SJSA1 (cell line): ENCODE measurements around the gene RERE. TPM values are rescaled to one million over a fixed set of nuclear protein-coding genes. Genes with fewer than 3 reads are reported as not detected.

ENCODE experiments used
- DNase-seq, 2 experiments: peaks; one replicate each; pipeline ENCODE4 v3.0.0-alpha.2; 2015 to 2020; ENCODE audit warnings: low spot score in 2 of 2, low read depth in 1 of 2
- H3K27ac ChIP-seq: fragments of 250-450 bp; sonication (Bioruptor Pico); 2 replicates; pipeline ENCODE4 v1.5.1; 2020; ENCODE audit warnings: mild to moderate bottlenecking, moderate library complexity
- H3K27me3 ChIP-seq: fragments of 250-450 bp; sonication (Bioruptor Pico); replicated peaks from 2 replicates; pipeline ENCODE4 v1.5.1; 2020; ENCODE audit warnings: mild to moderate bottlenecking, moderate library complexity
- H3K36me3 ChIP-seq: fragments of 250-450 bp; sonication (Bioruptor Pico); 2 replicates; pipeline ENCODE4 v1.5.1; 2020; ENCODE audit warnings: mild to moderate bottlenecking
- H3K4me1 ChIP-seq: fragments of 250-450 bp; sonication (Bioruptor Pico); replicated peaks from 2 replicates; pipeline ENCODE4 v1.6.1; 2021; ENCODE audit warnings: mild to moderate bottlenecking
- H3K4me3 ChIP-seq: fragments of 250-450 bp; sonication (Bioruptor Pico); 2 replicates; pipeline ENCODE4 v1.5.1; 2020; ENCODE audit warnings: mild to moderate bottlenecking
- H3K9me3 ChIP-seq: fragments of 250-450 bp; sonication (Bioruptor Pico); replicated peaks from 2 replicates; pipeline ENCODE4 v1.5.1; 2020; ENCODE audit warnings: mild to moderate bottlenecking
- total RNA-seq: library from RNA; depleted of rRNA; stranded (reverse); fragments of >200 nt; shearing (Covaris generic); gene quantifications from 2 replicates; pipeline ENCODE4 v1.2.3, GENCODE V29; 2014

RERE gene
- total RNA-seq, 1 experiment from 2014 or later: 15.7 TPM

- no peak for DNase-seq
- Histone ChIP-seq H3K4me3 (no peak overlapping the region), H3K4me1 (no peaks in the 10 kb centered on the region), H3K27ac (no peak overlapping the region), H3K27me3 (no peaks in the 10 kb centered on the region), H3K9me3 (no peaks in the 10 kb centered on the region), H3K36me3 (no peaks in the 10 kb centered on the region)
These were observed 341.4 kb downstream of the RERE start for GRCh38 chr1:8476006-8476405.

GRCh38 chr1:8474369-8474768 lies 343.1 kb downstream of the RERE start:
- Histone ChIP-seq H3K36me3 (no peaks in the 10 kb centered on the region), H3K27ac (no peak overlapping the region), H3K4me1 (no peaks in the 10 kb centered on the region), H3K9me3 (no peaks in the 10 kb centered on the region), H3K4me3 (no peak overlapping the region), H3K27me3 (no peaks in the 10 kb centered on the region)
- DNase-seq: no peak

GRCh38 chr1:8473891-8474300 lies 343.5 kb downstream of the RERE start:
- no peaks in the 10 kb centered on the region for H3K27me3 ChIP-seq
- no peaks in the 10 kb centered on the region for H3K36me3 ChIP-seq
- no peaks in the 10 kb centered on the region for H3K4me1 ChIP-seq
- no peak for DNase-seq
- H3K4me3 ChIP-seq: no peak overlapping the region
- H3K27ac ChIP-seq: no peak overlapping the region
- no peaks in the 10 kb centered on the region for H3K9me3 ChIP-seq

GRCh38 chr1:8473121-8473875 lies 344.1 kb downstream of the RERE start:
- Histone ChIP-seq H3K4me1 (no peaks in the 10 kb centered on the region), H3K27me3 (no peaks in the 10 kb centered on the region), H3K27ac (no peak overlapping the region), H3K36me3 (no peaks in the 10 kb centered on the region), H3K4me3 (no peak overlapping the region), H3K9me3 (no peaks in the 10 kb centered on the region)
- no peak for DNase-seq

GRCh38 chr1:8472668-8473067 lies 344.8 kb downstream of the RERE start:
- DNase-seq: no peak
- H3K4me3 ChIP-seq: no peak overlapping the region
- H3K9me3 ChIP-seq: no peaks in the 10 kb centered on the region
- H3K36me3 ChIP-seq: no peaks in the 10 kb centered on the region
- H3K27me3 ChIP-seq: no peaks in the 10 kb centered on the region
- H3K27ac ChIP-seq: no peak overlapping the region
- no peaks in the 10 kb centered on the region for H3K4me1 ChIP-seq

- no peak overlapping the region for H3K4me3 ChIP-seq
- H3K27me3 ChIP-seq: no peaks in the 10 kb centered on the region
- H3K27ac ChIP-seq: no peak overlapping the region
- DNase-seq: no peak
- no peaks in the 10 kb centered on the region for H3K9me3 ChIP-seq
- no peaks in the 10 kb centered on the region for H3K36me3 ChIP-seq
- H3K4me1 ChIP-seq: no peaks in the 10 kb centered on the region
These were observed 346.0 kb downstream of the RERE start for GRCh38 chr1:8471451-8471850.

GRCh38 chr1:8468751-8469150 lies 348.7 kb downstream of the RERE start:
- Histone ChIP-seq H3K9me3 (no peaks in the 10 kb centered on the region), H3K4me3 (no peak overlapping the region), H3K27ac (no peak overlapping the region), H3K36me3 (no peaks in the 10 kb centered on the region), H3K4me1 (peaks cover 10% of the 10 kb centered on the region), H3K27me3 (no peaks in the 10 kb centered on the region)
- no peak for DNase-seq

- Histone ChIP-seq H3K4me1 (peaks cover 20% of the 10 kb centered on the region), H3K27me3 (no peaks in the 10 kb centered on the region)
These were observed 350.1 kb downstream of the RERE start for GRCh38 chr1:8467308-8467707.

GRCh38 chr1:8465692-8466091 lies 351.7 kb downstream of the RERE start:
- no peaks in the 10 kb centered on the region for H3K36me3 ChIP-seq
- H3K9me3 ChIP-seq: no peaks in the 10 kb centered on the region
- peaks cover 21% of the 10 kb centered on the region for H3K4me1 ChIP-seq
- no peak overlapping the region for H3K4me3 ChIP-seq
- H3K27me3 ChIP-seq: no peaks in the 10 kb centered on the region
- no peak for DNase-seq
- no peak overlapping the region for H3K27ac ChIP-seq

More at GRCh38 chr1:8467308-8467707, 350.1 kb downstream of the RERE start:
- no peak overlapping the region for H3K27ac ChIP-seq
- no peak for DNase-seq
- H3K36me3 ChIP-seq: no peaks in the 10 kb centered on the region
- H3K9me3 ChIP-seq: no peaks in the 10 kb centered on the region
- H3K4me3 ChIP-seq: no peak overlapping the region

- H3K4me1 ChIP-seq: peaks cover 27% of the 10 kb centered on the region
- no peak overlapping the region for H3K4me3 ChIP-seq
- DNase-seq: no peak
- no peak overlapping the region for H3K27ac ChIP-seq
- H3K9me3 ChIP-seq: no peaks in the 10 kb centered on the region
- no peaks in the 10 kb centered on the region for H3K27me3 ChIP-seq
- H3K36me3 ChIP-seq: no peaks in the 10 kb centered on the region
These were observed 352.4 kb downstream of the RERE start for GRCh38 chr1:8465013-8465412.

GRCh38 chr1:8464377-8464776 lies 353.1 kb downstream of the RERE start:
- Histone ChIP-seq H3K27ac (no peak overlapping the region), H3K36me3 (no peaks in the 10 kb centered on the region), H3K4me1 (peaks cover 34% of the 10 kb centered on the region), H3K9me3 (no peaks in the 10 kb centered on the region), H3K27me3 (no peaks in the 10 kb centered on the region), H3K4me3 (no peak overlapping the region)
- no peak for DNase-seq

- peaks cover 34% of the 10 kb centered on the region for H3K4me1 ChIP-seq
- no peak overlapping the region for H3K4me3 ChIP-seq
- H3K9me3 ChIP-seq: no peaks in the 10 kb centered on the region
- H3K27me3 ChIP-seq: no peaks in the 10 kb centered on the region
- no peaks in the 10 kb centered on the region for H3K36me3 ChIP-seq
- H3K27ac ChIP-seq: peak overlapping the region; percentile 40
- peak in 1 of 2 experiments; percentile 64 for DNase-seq
These were observed 354.1 kb downstream of the RERE start for GRCh38 chr1:8463144-8463927.

- Histone ChIP-seq H3K9me3 (no peaks in the 10 kb centered on the region), H3K36me3 (no peaks in the 10 kb centered on the region), H3K27me3 (no peaks in the 10 kb centered on the region), H3K27ac (no peak overlapping the region), H3K4me3 (no peak overlapping the region), H3K4me1 (peaks cover 34% of the 10 kb centered on the region)
- DNase-seq: no peak
These were observed 355.0 kb downstream of the RERE start for GRCh38 chr1:8462371-8462892.
